ENCODE results near the gene RFPL2.

RFPL2 gene

DNA sequence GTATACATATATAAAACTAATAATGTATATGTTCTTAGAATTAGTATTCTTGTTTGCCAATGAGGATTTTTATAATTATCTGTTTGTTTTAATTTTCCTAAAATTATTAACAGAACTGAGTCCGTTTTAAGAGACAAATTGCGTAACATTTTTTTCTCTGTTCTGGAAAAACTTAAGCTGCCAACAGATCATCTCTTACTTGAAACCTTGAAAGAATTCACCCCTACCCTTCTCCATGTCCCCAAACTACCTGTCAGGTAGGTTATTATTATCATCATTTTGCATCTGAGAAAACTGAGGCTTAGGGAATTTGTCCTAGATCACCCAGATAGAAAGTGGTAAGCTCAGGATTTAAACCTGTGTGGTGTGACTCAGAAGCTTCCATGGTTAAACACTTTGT is 35.6 kb upstream of the RFPL2 start:
- no peak for DNase-seq (ENCODE audit: low read depth)
- TF ChIP-seq, protein P1, sequence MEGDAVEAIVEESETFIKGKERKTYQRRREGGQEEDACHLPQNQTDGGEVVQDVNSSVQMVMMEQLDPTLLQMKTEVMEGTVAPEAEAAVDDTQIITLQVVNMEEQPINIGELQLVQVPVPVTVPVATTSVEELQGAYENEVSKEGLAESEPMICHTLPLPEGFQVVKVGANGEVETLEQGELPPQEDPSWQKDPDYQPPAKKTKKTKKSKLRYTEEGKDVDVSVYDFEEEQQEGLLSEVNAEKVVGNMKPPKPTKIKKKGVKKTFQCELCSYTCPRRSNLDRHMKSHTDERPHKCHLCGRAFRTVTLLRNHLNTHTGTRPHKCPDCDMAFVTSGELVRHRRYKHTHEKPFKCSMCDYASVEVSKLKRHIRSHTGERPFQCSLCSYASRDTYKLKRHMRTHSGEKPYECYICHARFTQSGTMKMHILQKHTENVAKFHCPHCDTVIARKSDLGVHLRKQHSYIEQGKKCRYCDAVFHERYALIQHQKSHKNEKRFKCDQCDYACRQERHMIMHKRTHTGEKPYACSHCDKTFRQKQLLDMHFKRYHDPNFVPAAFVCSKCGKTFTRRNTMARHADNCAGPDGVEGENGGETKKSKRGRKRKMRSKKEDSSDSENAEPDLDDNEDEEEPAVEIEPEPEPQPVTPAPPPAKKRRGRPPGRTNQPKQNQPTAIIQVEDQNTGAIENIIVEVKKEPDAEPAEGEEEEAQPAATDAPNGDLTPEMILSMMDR (conservative IDR thresholded peaks at IDR 0.05; ENCODE audit: control insufficient read depth, insufficient read depth, low read depth, low read length): no peak

DNA sequence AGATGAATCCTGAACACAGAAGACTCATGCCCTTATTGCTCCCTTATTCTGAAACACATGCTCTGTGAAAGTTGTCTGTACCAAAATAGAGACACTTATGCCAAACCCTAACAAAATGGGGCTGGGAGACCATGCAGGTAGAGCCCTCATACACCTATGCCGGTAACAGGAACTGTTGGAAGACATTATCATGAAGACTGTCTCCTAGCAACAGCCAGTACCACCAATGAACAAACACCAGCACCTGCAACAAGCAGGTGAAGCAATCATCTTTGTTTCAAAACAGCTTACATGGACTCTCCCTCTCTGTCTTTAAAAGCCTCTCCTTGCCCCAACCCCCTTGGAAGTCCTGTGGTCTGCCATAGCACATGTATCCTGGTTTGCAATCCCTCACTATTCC is 33.0 kb upstream of the RFPL2 start:
- DNase-seq (ENCODE audit: low read depth): no peak
- H3K4me3 ChIP-seq (ENCODE audit: control insufficient read depth, low read depth, low read length): no peak overlapping the region
- TF ChIP-seq, protein P1 (conservative IDR thresholded peaks at IDR 0.05; ENCODE audit: control insufficient read depth, insufficient read depth, low read depth, low read length): no peak

More for the DNA sequence above, 35.6 kb upstream of the RFPL2 start:
- H3K4me3 ChIP-seq (ENCODE audit: control insufficient read depth, low read depth, low read length): no peak overlapping the region

DNA sequence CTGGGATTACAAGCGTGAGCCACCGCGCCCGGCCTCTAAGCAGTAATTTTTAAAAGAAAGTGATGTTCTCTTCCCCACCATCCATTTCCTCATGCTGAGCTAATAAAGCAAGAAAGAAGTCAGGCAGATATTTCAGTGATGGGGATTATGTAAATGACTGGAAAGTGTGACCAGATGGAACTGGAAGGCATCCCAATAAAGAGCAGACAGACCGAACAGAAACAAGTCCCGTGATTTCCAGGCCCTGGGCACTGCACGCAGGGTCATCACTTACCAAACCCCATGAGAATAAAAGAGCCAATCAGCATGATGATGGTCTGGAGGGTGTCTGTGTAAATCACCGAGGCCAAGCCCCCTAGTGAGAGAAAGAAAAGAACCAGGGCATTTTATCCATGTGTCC is 32.1 kb upstream of the RFPL2 start:
- DNase-seq (ENCODE audit: low read depth): no peak
- TF ChIP-seq, protein P1 (conservative IDR thresholded peaks at IDR 0.05; ENCODE audit: control insufficient read depth, insufficient read depth, low read depth, low read length): no peak
- H3K4me3 ChIP-seq (ENCODE audit: control insufficient read depth, low read depth, low read length): no peak overlapping the region

DNA sequence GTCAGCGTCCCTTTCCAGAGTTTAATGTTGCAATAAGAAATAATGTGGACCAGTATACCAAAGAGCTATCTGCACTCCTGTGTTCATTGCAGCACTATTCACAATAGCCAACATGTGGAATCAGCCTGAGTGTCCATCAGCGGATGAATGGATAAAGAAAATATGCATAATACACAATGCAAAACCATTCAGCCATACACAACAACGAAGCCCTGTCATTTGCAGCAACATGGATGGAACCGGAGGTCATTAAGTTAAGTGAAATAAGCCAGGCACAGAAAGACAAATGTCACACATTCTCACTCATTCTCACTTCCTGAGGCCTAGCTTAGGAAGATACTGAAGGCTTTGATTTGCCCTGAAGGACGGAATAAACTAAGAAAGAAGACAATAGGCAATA is 28.2 kb upstream of the RFPL2 start:
- DNase-seq (ENCODE audit: low read depth): no peak
- H3K4me3 ChIP-seq (ENCODE audit: control insufficient read depth, low read depth, low read length): no peak overlapping the region
- TF ChIP-seq, protein P1 (conservative IDR thresholded peaks at IDR 0.05; ENCODE audit: control insufficient read depth, insufficient read depth, low read depth, low read length): no peak

DNA sequence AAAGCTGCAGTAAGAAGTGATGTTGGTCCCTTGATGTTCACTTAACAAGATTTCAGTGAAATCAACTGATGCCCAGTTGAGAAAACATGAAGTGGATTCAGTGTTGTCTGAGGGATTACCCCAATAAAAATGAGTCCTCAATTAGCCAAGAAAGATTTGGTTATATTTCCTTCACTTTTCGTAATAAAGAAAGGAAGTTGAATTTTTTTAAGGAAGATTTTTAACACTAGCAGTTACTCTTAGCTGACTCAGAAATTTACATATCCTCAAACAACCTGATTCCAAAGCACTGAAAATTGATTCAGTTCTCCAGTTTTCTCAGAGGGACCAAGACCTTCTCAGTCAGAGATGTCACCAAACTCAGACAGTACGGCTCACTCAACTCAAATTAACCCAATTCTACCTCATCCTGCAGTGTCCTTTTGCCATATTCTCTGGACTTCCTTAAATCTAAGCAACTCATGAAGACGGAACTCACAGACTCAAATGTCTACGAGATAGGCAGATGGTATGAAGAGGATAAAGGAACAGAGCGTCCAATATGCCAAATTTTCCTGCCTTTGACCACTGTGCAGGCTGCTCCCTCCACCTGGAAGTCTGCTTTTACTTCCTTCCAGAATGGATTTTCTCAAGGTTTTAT is 27.4 kb upstream of the RFPL2 start:
- no peak for DNase-seq (ENCODE audit: low read depth)
- TF ChIP-seq, protein P1 (conservative IDR thresholded peaks at IDR 0.05; ENCODE audit: control insufficient read depth, insufficient read depth, low read depth, low read length): no peak
- no peak overlapping the region for H3K4me3 ChIP-seq (ENCODE audit: control insufficient read depth, low read depth, low read length)

DNA sequence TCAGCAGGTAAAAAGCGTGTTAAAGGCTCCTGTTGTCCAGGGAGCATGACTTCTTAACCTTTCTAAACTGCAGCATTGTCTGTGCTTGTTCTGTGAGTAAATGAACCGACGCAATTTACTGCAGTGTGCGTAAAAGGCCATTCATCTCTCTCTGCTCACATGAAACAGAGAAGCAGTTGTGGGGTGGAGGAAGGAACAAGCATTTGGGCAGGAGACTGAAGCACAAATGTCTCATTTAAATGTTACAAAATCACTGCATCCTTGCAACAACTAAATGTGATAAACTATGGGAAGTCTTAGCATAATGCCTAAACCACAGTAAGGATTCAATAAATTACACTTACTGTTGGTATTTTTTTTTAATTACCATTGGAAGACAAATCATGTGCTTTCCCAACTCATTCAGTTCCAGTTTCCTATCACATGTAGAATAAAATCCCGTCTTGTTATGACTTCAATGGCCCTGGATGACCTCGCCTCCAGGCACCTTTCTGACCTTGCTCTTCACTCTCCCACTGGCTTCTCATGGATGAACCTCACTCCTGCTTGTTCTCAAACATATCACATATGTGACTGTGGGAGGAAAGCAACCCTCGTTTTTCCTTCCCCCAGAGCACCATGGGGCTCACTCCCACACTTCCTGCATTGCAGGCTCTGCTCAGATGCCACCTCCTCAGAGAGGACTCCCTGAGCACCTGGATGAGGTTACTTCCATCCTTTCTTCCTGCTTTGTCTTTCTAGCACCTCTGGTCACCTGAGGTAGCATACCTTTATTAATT is 21.6 kb upstream of the RFPL2 start:
- H3K4me3 ChIP-seq (ENCODE audit: control insufficient read depth, low read depth, low read length): no peak overlapping the region
- no peak for DNase-seq (ENCODE audit: low read depth)
- TF ChIP-seq, protein P1 (conservative IDR thresholded peaks at IDR 0.05; ENCODE audit: control insufficient read depth, insufficient read depth, low read depth, low read length): no peak
